SK-N-MC (cell line): ENCODE results near the gene TAS1R3.
A peak's percentile ranks its signal among the peaks of the same experiment; 100 is the strongest.

Source experiments
- DNase-seq: peaks from one replicate; pipeline ENCODE4 v3.0.0-alpha.2; 2011; ENCODE audit warnings: low read depth, low spot score
- H3K27ac ChIP-seq: fragments of 200-600 bp; sonication (generic); 2 replicates; pipeline ENCODE4 v1.5.1; 2016; ENCODE audit warnings: mixed run types
- H3K36me3 ChIP-seq: fragments of 200-600 bp; sonication (generic); 2 replicates; pipeline ENCODE4 v1.6.1; 2017; ENCODE audit warnings: antibody characterized with exemption, low read length, mixed read lengths; ENCODE audit not compliant: insufficient read depth
- H3K4me3 ChIP-seq: fragments of 200-600 bp; sonication (generic); 2 replicates; pipeline ENCODE4 v1.5.1; 2016
- H3K9ac ChIP-seq: fragments of 200-600 bp; sonication (generic); 2 replicates; pipeline ENCODE4 v1.8.0; 2017; ENCODE audit warnings: mixed run types, mixed read lengths; ENCODE audit not compliant: insufficient read length
- H3K9me3 ChIP-seq: fragments of 200-600 bp; sonication (generic); 2 replicates; pipeline ENCODE4 v1.6.1; 2017; ENCODE audit warnings: low read depth, mild to moderate bottlenecking, antibody characterized with exemption, low read length, moderate library complexity, mixed read lengths
- EZH2 ChIP-seq: fragments of 200-600 bp; sonication (generic); IDR thresholded peaks from one replicate; pipeline ENCODE4 v1.6.1; 2017; ENCODE audit warnings: antibody characterized with exemption
- FOXP2 ChIP-seq: optimal IDR thresholded peaks from 2 replicates; pipeline ENCODE3; 2011; ENCODE audit warnings: mild to moderate bottlenecking, moderate library complexity; ENCODE audit not compliant: insufficient read depth; ENCODE audit errors: extremely low read length, control extremely low read depth
- POLR2AphosphoS5 ChIP-seq: IDR thresholded peaks from 2 replicates; pipeline ENCODE4 v1.6.1; 2012; ENCODE audit warnings: mild to moderate bottlenecking, low read depth, low read length, borderline replicate concordance

The TAS1R3 gene

GRCh38 chr1:1299686-1300351 is 31.3 kb upstream of the TAS1R3 start:
- H3K9me3 ChIP-seq = no peaks in the 10 kb centered on the region
- TF ChIP-seq POLR2AphosphoS5 (no peak), FOXP2 (no peak), EZH2 (no peak)
- no peak overlapping the region for H3K27ac ChIP-seq
- H3K9ac ChIP-seq = no peak overlapping the region
- H3K36me3 ChIP-seq = no peaks in the 10 kb centered on the region
- DNase-seq = no peak
- H3K4me3 ChIP-seq = no peak overlapping the region

- Histone ChIP-seq H3K36me3 (no peaks in the 10 kb centered on the region), H3K4me3 (no peak overlapping the region), H3K27ac (no peak overlapping the region), H3K9ac (no peak overlapping the region), H3K9me3 (no peaks in the 10 kb centered on the region)
- no peak for TF ChIP-seq FOXP2
- TF ChIP-seq POLR2AphosphoS5 = no peak
- no peak for TF ChIP-seq EZH2
- DNase-seq = no peak
Measured at GRCh38 chr1:1300352-1300739, 30.7 kb upstream of the TAS1R3 start.

- no peaks in the 10 kb centered on the region for H3K36me3 ChIP-seq
- H3K9me3 ChIP-seq = no peaks in the 10 kb centered on the region
- no peak overlapping the region for H3K9ac ChIP-seq
- no peak overlapping the region for H3K4me3 ChIP-seq
- DNase-seq = no peak
- no peak overlapping the region for H3K27ac ChIP-seq
- TF ChIP-seq EZH2 = no peak
- TF ChIP-seq POLR2AphosphoS5 = no peak
- no peak for TF ChIP-seq FOXP2
Measured at GRCh38 chr1:1302006-1302430, 29.1 kb upstream of the TAS1R3 start.

DNA sequence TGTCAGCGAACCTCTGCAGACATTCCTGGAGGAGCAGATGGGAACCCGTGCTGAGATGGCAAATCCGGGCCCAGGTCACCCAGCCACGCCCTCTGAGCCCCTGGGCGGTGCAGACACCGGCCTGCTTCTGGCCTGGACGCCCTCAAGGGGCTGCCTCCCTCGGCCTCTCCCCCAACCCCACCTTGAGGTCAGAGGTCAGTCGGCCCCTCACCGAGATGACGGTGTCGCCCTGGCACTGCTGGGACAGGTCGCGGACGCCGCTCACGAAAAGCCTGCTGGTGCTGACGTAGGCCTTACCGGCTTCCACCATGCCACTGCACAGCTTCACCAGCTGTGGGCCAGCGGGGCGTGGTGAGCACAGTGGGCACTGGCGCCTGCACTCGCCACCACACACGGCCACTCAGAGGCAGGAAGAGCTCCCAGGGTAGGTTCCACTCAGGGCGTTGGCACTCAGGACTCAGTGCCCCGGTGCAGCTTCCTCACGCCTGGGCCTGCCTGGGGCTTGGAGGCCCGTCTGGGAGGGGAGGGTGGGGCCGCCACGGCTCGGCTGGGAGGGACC is 28.1 kb upstream of the TAS1R3 start:
- no peak for TF ChIP-seq EZH2
- TF ChIP-seq POLR2AphosphoS5 = no peak
- TF ChIP-seq FOXP2 = no peak
- no peak for DNase-seq
- Histone ChIP-seq H3K4me3 (no peak overlapping the region), H3K9me3 (no peaks in the 10 kb centered on the region), H3K27ac (no peak overlapping the region), H3K36me3 (no peaks in the 10 kb centered on the region), H3K9ac (no peak overlapping the region)

DNA sequence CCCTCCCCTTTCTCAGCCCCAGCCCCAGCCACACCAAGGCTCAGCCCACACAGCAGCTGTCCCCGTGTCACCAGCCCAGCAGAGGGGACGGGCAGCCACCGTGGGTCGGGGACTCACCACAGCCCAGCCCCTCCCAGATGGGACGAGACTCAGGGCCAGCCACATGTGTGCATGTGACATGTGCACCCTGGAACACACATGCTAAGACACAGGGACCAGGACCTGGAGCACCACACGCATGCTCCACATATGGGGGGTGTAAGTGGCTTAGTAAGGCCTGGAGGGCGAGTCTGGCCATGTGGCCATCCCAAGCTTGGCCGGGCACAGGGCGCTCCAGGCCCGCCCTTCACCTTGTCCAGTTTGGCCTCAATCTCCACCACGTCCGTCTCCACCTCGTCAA is 27.3 kb upstream of the TAS1R3 start:
- Histone ChIP-seq H3K9me3 (no peaks in the 10 kb centered on the region), H3K4me3 (no peak overlapping the region), H3K27ac (no peak overlapping the region), H3K36me3 (no peaks in the 10 kb centered on the region), H3K9ac (peak overlapping the region; percentile 66)
- TF ChIP-seq POLR2AphosphoS5 (0 out of 2 replicates have a peak, but pooled peaks have one; percentile 8), EZH2 (no peak), FOXP2 (no peak)
- DNase-seq = no peak

- DNase-seq = peak; percentile 61
Measured at GRCh38 chr1:1304331-1305299, 26.5 kb upstream of the TAS1R3 start.

DNA sequence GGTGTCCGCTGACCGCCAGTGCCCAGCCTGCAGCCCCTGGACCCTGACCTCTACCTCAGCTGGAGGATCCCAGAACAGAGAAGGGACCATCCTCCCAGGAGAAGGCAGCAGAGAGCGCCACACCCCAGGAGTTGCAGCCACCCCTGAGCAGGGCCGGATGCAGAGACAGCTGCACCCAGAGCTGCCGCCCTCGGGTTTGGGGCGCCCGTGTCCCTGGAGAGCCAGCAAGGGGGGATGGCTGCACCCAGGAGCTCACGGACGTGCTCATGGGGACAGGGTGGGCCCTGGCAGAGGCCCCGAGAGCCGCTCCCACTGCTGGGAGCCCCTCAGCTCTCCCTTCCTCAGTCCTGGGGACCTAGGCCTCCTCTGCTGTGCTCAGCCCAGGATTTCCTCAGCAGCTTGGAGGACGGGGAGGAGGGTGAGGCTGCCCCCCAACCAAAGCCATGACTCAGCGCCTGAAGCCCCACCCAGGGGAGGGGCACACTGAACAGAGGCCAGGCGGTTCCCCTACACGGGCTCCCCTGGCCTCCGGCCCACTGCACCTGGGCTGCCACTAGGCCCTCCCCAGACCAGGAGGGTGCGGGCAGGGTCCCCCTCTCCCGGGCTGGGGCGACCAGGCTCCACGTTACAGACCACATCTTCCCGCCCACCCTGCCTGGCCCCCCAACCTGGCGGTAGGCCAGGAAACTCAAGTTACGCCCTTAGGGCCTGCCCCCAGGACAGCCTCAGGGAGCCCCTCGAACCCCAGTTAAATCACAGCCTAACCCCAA is 25.6 kb upstream of the TAS1R3 start:
- Histone ChIP-seq H3K9me3 (no peaks in the 10 kb centered on the region), H3K36me3 (no peaks in the 10 kb centered on the region; the same call in 1 of the 2 replicates), H3K9ac (peak overlapping the region; percentile 66), H3K4me3 (peak overlapping the region; percentile 85), H3K27ac (peak overlapping the region; percentile 80)
- TF ChIP-seq POLR2AphosphoS5 (peak; percentile 38; the same call in 1 of the 2 replicates), EZH2 (no peak), FOXP2 (no peak)
- DNase-seq = no peak

More at GRCh38 chr1:1304331-1305299, 26.5 kb upstream of the TAS1R3 start:
- H3K27ac ChIP-seq = peak overlapping the region; percentile 80
- H3K9ac ChIP-seq = peak overlapping the region; percentile 66
- H3K36me3 ChIP-seq = no peaks in the 10 kb centered on the region
- TF ChIP-seq POLR2AphosphoS5 (peak; percentile 62; the same call in 1 of the 2 replicates), FOXP2 (no peak)
- peak overlapping the region; percentile 85 for H3K4me3 ChIP-seq
- H3K9me3 ChIP-seq = no peaks in the 10 kb centered on the region
